ENCODE measurements around the gene ATG3.
"Not testable (repeated sequence)": the region's sequence is repeated elsewhere in the genome, so short reads cannot be mapped to it uniquely, and the experiment has no call there.

The ATG3 gene

GRCh38 chr3:112560721-112561483 lies 860 bp downstream of the ATG3 start:
- DNase-seq, result peak; percentile 63

GRCh38 chr3:112560307-112560706 lies 1.5 kb downstream of the ATG3 start:
- no peak for DNase-seq

- DNase-seq, result no peak
Observed at GRCh38 chr3:112557976-112558375, 3.8 kb downstream of the ATG3 start.

- DNase-seq, result no peak
Observed at GRCh38 chr3:112555535-112556170, 6.1 kb downstream of the ATG3 start.

GRCh38 chr3:112550859-112551258 lies 10.9 kb downstream of the ATG3 start:
- DNase-seq, result no peak

- DNase-seq, result no peak
Observed at GRCh38 chr3:112546216-112546759, 15.5 kb downstream of the ATG3 start.

- no peak for DNase-seq
Observed at GRCh38 chr3:112539825-112540650, 21.7 kb downstream of the ATG3 start.

- no peak for DNase-seq
Observed at GRCh38 chr3:112531358-112531781, 30.4 kb downstream of the ATG3 start.

- no peak for DNase-seq
Observed at GRCh38 chr3:112530573-112530972, 31.2 kb downstream of the ATG3 start.

- DNase-seq, result not testable (repeated sequence)
Observed at GRCh38 chr3:112524127-112524526, 37.6 kb downstream of the ATG3 start.

- DNase-seq, result no peak
Observed at GRCh38 chr3:112519424-112520001, 42.2 kb downstream of the ATG3 start.

- not testable (repeated sequence) for DNase-seq
Observed at GRCh38 chr3:112518970-112519369, 42.8 kb downstream of the ATG3 start.

GRCh38 chr3:112514527-112515128 lies 47.1 kb downstream of the ATG3 start:
- no peak for DNase-seq

- DNase-seq, result no peak
Observed at GRCh38 chr3:112512320-112512719, 49.4 kb downstream of the ATG3 start.

- no peak for DNase-seq
Observed at GRCh38 chr3:112508860-112509259, 52.9 kb downstream of the ATG3 start.

GRCh38 chr3:112508261-112508660 lies 53.5 kb downstream of the ATG3 start:
- DNase-seq, result no peak

GRCh38 chr3:112505907-112506306 lies 55.9 kb downstream of the ATG3 start:
- no peak for DNase-seq

GRCh38 chr3:112504123-112504522 lies 57.6 kb downstream of the ATG3 start:
- DNase-seq, result no peak

GRCh38 chr3:112503304-112503972 lies 58.3 kb downstream of the ATG3 start:
- DNase-seq, result no peak

GRCh38 chr3:112500621-112501020 lies 61.1 kb downstream of the ATG3 start:
- DNase-seq, result no peak

GRCh38 chr3:112498914-112499711 lies 62.6 kb downstream of the ATG3 start, which contains the start of gene BTLA:
BTLA (minus strand) TSS chr3:112499472; CDS start chr3:112499358, 114 bp downstream.
- no peak for DNase-seq

All from activated CD4-positive, alpha-beta T cell treated with anti-CD3 and anti-CD28 coated beads, Interleukin-2, amount 50 U/mL, for 1 hour (primary cell).